ENCODE results near the gene CTNNA3. TPM values are rescaled to one million over a fixed set of nuclear protein-coding genes. Genes with fewer than 3 reads are reported as not detected.
"Not testable (repeated sequence)": the region's sequence is repeated elsewhere in the genome, so short reads cannot be mapped to it uniquely, and the experiment has no call there.

Gene CTNNA3
- total RNA-seq, 1 experiment from 2014 or later: not detected

GRCh38 chr10:67433276-67433675, 262.7 kb downstream of the CTNNA3 start:
- no peaks in the 10 kb centered on the region for H3K27me3 ChIP-seq (ENCODE audit: low read length)
- no peak overlapping the region for H3K27ac ChIP-seq (ENCODE audit: low read length)
- no peaks in the 10 kb centered on the region for H4K20me1 ChIP-seq (ENCODE audit: insufficient read depth, low read depth, low read length)
- H3K4me3 ChIP-seq (ENCODE audit: low read length): no peak overlapping the region
- H2AFZ ChIP-seq (ENCODE audit: low read length): no peak overlapping the region
- no peak overlapping the region for H3K4me2 ChIP-seq (ENCODE audit: low read depth, low read length, poor library complexity, severe bottlenecking)
- H3K9me2 ChIP-seq (replicated peaks; ENCODE audit: insufficient read depth, low read length): no peaks in the 10 kb centered on the region
- no peaks in the 10 kb centered on the region for H3K36me3 ChIP-seq (ENCODE audit: insufficient read depth, low read length)
- no peaks in the 10 kb centered on the region for H3K4me1 ChIP-seq (ENCODE audit: low read length)
- no peak for DNase-seq
- H3K9me3 ChIP-seq (ENCODE audit: low read length): no peaks in the 10 kb centered on the region
- no peaks in the 10 kb centered on the region for H3K79me2 ChIP-seq (ENCODE audit: low read length)
- no peak overlapping the region for H3K9ac ChIP-seq (ENCODE audit: low read length)

- Histone ChIP-seq H3K27me3 (ENCODE audit: low read length) (no peaks in the 10 kb centered on the region), H3K4me3 (ENCODE audit: low read length) (no peak overlapping the region), H3K4me2 (ENCODE audit: low read depth, low read length, poor library complexity, severe bottlenecking) (no peak overlapping the region), H3K4me1 (ENCODE audit: low read length) (no peaks in the 10 kb centered on the region), H3K9me2 (replicated peaks; ENCODE audit: insufficient read depth, low read length) (no peaks in the 10 kb centered on the region), H3K9me3 (ENCODE audit: low read length) (no peaks in the 10 kb centered on the region), H3K27ac (ENCODE audit: low read length) (no peak overlapping the region), H2AFZ (ENCODE audit: low read length) (no peak overlapping the region), H3K9ac (ENCODE audit: low read length) (no peak overlapping the region), H4K20me1 (ENCODE audit: insufficient read depth, low read depth, low read length) (no peaks in the 10 kb centered on the region), H3K79me2 (ENCODE audit: low read length) (no peaks in the 10 kb centered on the region), H3K36me3 (ENCODE audit: insufficient read depth, low read length) (no peaks in the 10 kb centered on the region)
- no peak for DNase-seq
These were observed 293.4 kb downstream of the CTNNA3 start for GRCh38 chr10:67402620-67403019.

- H3K4me1 ChIP-seq (ENCODE audit: low read length): no peaks in the 10 kb centered on the region
- no peaks in the 10 kb centered on the region for H3K36me3 ChIP-seq (ENCODE audit: insufficient read depth, low read length)
- no peak for DNase-seq
- H3K27ac ChIP-seq (ENCODE audit: low read length): no peak overlapping the region
- no peaks in the 10 kb centered on the region for H4K20me1 ChIP-seq (ENCODE audit: insufficient read depth, low read depth, low read length)
- H3K4me3 ChIP-seq (ENCODE audit: low read length): no peak overlapping the region
- H3K27me3 ChIP-seq (ENCODE audit: low read length): no peaks in the 10 kb centered on the region
- H3K9me2 ChIP-seq (replicated peaks; ENCODE audit: insufficient read depth, low read length): no peaks in the 10 kb centered on the region
- H3K9ac ChIP-seq (ENCODE audit: low read length): no peak overlapping the region
- no peak overlapping the region for H2AFZ ChIP-seq (ENCODE audit: low read length)
- H3K9me3 ChIP-seq (ENCODE audit: low read length): no peaks in the 10 kb centered on the region
- H3K79me2 ChIP-seq (ENCODE audit: low read length): no peaks in the 10 kb centered on the region
- H3K4me2 ChIP-seq (ENCODE audit: low read depth, low read length, poor library complexity, severe bottlenecking): no peak overlapping the region
These were observed 294.3 kb downstream of the CTNNA3 start for GRCh38 chr10:67401711-67402110.

GRCh38 chr10:67386841-67387533, 309.0 kb downstream of the CTNNA3 start:
- DNase-seq; H3K27ac ChIP-seq (ENCODE audit: low read length); H3K4me3 ChIP-seq (ENCODE audit: low read length); H3K9me3 ChIP-seq (ENCODE audit: low read length); H3K4me1 ChIP-seq (ENCODE audit: low read length); H4K20me1 ChIP-seq (ENCODE audit: insufficient read depth, low read depth, low read length); H3K27me3 ChIP-seq (ENCODE audit: low read length); H3K9ac ChIP-seq (ENCODE audit: low read length); H3K79me2 ChIP-seq (ENCODE audit: low read length); H3K4me2 ChIP-seq (ENCODE audit: low read depth, low read length, poor library complexity, severe bottlenecking); H2AFZ ChIP-seq (ENCODE audit: low read length); H3K9me2 ChIP-seq (replicated peaks; ENCODE audit: insufficient read depth, low read length); H3K36me3 ChIP-seq (ENCODE audit: insufficient read depth, low read length): not testable (repeated sequence)

- Histone ChIP-seq H3K9me2 (replicated peaks; ENCODE audit: insufficient read depth, low read length) (no peaks in the 10 kb centered on the region), H3K9ac (ENCODE audit: low read length) (no peak overlapping the region), H4K20me1 (ENCODE audit: insufficient read depth, low read depth, low read length) (no peaks in the 10 kb centered on the region), H3K27ac (ENCODE audit: low read length) (no peak overlapping the region), H3K9me3 (ENCODE audit: low read length) (no peaks in the 10 kb centered on the region), H3K4me1 (ENCODE audit: low read length) (no peaks in the 10 kb centered on the region), H2AFZ (ENCODE audit: low read length) (no peak overlapping the region), H3K27me3 (ENCODE audit: low read length) (no peaks in the 10 kb centered on the region), H3K36me3 (ENCODE audit: insufficient read depth, low read length) (no peaks in the 10 kb centered on the region), H3K79me2 (ENCODE audit: low read length) (no peaks in the 10 kb centered on the region), H3K4me3 (ENCODE audit: low read length) (no peak overlapping the region), H3K4me2 (ENCODE audit: low read depth, low read length, poor library complexity, severe bottlenecking) (no peak overlapping the region)
- DNase-seq: no peak
These were observed 309.7 kb downstream of the CTNNA3 start for GRCh38 chr10:67386260-67386659.

GRCh38 chr10:67385566-67385965, 310.4 kb downstream of the CTNNA3 start:
- no peaks in the 10 kb centered on the region for H3K9me2 ChIP-seq (replicated peaks; ENCODE audit: insufficient read depth, low read length)
- DNase-seq: no peak
- H3K4me3 ChIP-seq (ENCODE audit: low read length): no peak overlapping the region
- H3K9me3 ChIP-seq (ENCODE audit: low read length): no peaks in the 10 kb centered on the region
- no peak overlapping the region for H3K27ac ChIP-seq (ENCODE audit: low read length)
- H3K27me3 ChIP-seq (ENCODE audit: low read length): no peaks in the 10 kb centered on the region
- H4K20me1 ChIP-seq (ENCODE audit: insufficient read depth, low read depth, low read length): no peaks in the 10 kb centered on the region
- H3K79me2 ChIP-seq (ENCODE audit: low read length): no peaks in the 10 kb centered on the region
- no peak overlapping the region for H2AFZ ChIP-seq (ENCODE audit: low read length)
- H3K36me3 ChIP-seq (ENCODE audit: insufficient read depth, low read length): no peaks in the 10 kb centered on the region
- H3K4me2 ChIP-seq (ENCODE audit: low read depth, low read length, poor library complexity, severe bottlenecking): no peak overlapping the region
- H3K4me1 ChIP-seq (ENCODE audit: low read length): no peaks in the 10 kb centered on the region
- no peak overlapping the region for H3K9ac ChIP-seq (ENCODE audit: low read length)

GRCh38 chr10:67385089-67385488, 310.9 kb downstream of the CTNNA3 start:
- H3K4me1 ChIP-seq (ENCODE audit: low read length): no peaks in the 10 kb centered on the region
- H3K4me2 ChIP-seq (ENCODE audit: low read depth, low read length, poor library complexity, severe bottlenecking): no peak overlapping the region
- H3K4me3 ChIP-seq (ENCODE audit: low read length): no peak overlapping the region
- no peak overlapping the region for H3K9ac ChIP-seq (ENCODE audit: low read length)
- H4K20me1 ChIP-seq (ENCODE audit: insufficient read depth, low read depth, low read length): no peaks in the 10 kb centered on the region
- no peak overlapping the region for H2AFZ ChIP-seq (ENCODE audit: low read length)
- no peaks in the 10 kb centered on the region for H3K79me2 ChIP-seq (ENCODE audit: low read length)
- DNase-seq: no peak
- no peak overlapping the region for H3K27ac ChIP-seq (ENCODE audit: low read length)
- H3K27me3 ChIP-seq (ENCODE audit: low read length): no peaks in the 10 kb centered on the region
- no peaks in the 10 kb centered on the region for H3K9me2 ChIP-seq (replicated peaks; ENCODE audit: insufficient read depth, low read length)
- no peaks in the 10 kb centered on the region for H3K36me3 ChIP-seq (ENCODE audit: insufficient read depth, low read length)
- H3K9me3 ChIP-seq (ENCODE audit: low read length): no peaks in the 10 kb centered on the region

- Histone ChIP-seq H3K4me2 (ENCODE audit: low read depth, low read length, poor library complexity, severe bottlenecking) (no peak overlapping the region), H3K9me3 (ENCODE audit: low read length) (no peaks in the 10 kb centered on the region), H3K27ac (ENCODE audit: low read length) (no peak overlapping the region), H3K36me3 (ENCODE audit: insufficient read depth, low read length) (no peaks in the 10 kb centered on the region), H3K9me2 (replicated peaks; ENCODE audit: insufficient read depth, low read length) (no peaks in the 10 kb centered on the region), H4K20me1 (ENCODE audit: insufficient read depth, low read depth, low read length) (no peaks in the 10 kb centered on the region), H3K4me1 (ENCODE audit: low read length) (no peaks in the 10 kb centered on the region), H2AFZ (ENCODE audit: low read length) (no peak overlapping the region), H3K9ac (ENCODE audit: low read length) (no peak overlapping the region), H3K4me3 (ENCODE audit: low read length) (no peak overlapping the region), H3K27me3 (ENCODE audit: low read length) (no peaks in the 10 kb centered on the region), H3K79me2 (ENCODE audit: low read length) (no peaks in the 10 kb centered on the region)
- no peak for DNase-seq
These were observed 364.7 kb downstream of the CTNNA3 start for GRCh38 chr10:67331121-67331910.

All from Karpas-422 (cell line).